ENCODE data around the gene STAT4. TPM values are rescaled to one million over a fixed set of nuclear protein-coding genes. Genes with fewer than 3 reads are reported as not detected.

STAT4 gene
- 10 to 100 TPM; 70.8 to 72.2 TPM for total RNA-seq

DNA sequence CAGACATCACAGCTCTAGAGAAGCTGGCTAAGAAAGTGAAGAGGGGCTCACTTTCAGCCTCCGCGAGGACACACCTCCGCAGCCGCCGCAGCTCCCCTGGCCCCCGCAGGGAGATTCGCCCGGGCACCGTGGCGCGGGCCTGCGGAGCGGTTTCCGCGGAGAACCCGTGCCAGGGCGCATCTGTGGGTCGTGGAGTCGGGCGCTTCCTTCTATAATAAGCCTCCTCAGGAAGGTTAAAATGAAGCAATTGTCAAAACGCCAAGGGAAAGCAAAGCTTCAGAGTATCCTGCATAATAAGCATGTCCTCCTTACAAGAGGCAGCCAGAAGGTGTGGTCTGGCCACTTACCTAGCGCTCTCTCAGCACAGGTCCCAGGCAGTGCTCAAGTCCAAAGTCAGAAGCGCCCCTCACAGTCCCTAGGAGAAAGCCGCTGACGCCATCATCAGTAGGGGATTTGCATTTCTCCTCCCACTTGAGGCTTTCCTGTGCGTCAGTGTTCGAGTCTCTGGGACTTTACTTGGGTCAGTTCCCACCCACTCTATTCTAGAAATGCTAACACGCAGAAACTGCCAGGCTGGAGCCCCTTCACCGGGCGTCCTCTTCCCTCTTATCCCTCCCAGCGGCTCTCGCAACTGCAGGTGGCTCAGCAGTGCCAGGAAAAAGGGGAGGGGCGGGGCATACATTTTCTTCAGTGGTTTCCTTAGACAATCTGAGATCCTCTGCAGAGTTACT is at the start of gene STAT4:
Gene STAT4, minus strand, starts transcription at position 395 of the 731 bp plus-strand sequence. CDS start 2,791 bp downstream, outside the sequence.
- CTCF ChIA-PET, result interaction anchor here (0.8 to 9.1 kb wide), 9 partner anchors 13 to 121 kb away, joined by 3 to 129 read pairs (median 4); no protein-coding TSS in a partner anchor

DNA sequence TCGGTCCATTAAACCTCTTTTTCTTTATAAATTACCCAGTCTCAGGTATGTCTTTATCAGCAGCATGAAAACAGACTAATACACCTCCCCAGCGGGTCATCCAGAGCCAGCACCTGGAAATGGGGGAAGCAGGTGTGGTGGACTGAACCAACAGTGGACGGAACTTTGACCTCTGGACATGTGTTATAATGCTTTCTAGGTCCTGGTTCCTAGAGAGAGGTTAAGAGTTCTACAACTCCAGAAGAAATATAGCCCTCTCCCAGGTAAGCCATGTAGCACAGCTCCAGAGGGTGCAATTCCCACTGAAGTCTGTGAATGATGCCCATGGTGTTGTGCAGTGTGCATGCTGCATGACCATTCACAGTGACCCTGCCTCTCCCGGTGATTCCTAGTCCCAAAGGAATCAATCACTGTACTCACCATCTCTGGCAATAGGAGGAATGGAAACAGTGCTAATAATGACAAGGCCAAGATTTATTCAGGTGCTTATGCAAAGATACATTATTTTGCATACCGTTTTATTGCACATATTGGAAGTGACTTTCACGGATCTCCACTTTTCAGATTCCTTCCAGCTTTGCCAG is 49.2 kb upstream of the STAT4 start:
- Mint-ChIP-seq H3K9me3 (peaks cover 8% of the 10 kb centered on the region), H3K4me1 (ENCODE audit: low read depth) (peaks cover 57% of the 10 kb centered on the region), H3K36me3 (ENCODE audit: low read depth) (peaks cover 24% of the 10 kb centered on the region), H3K27me3 (no peaks in the 10 kb centered on the region), H3K27ac (no peak overlapping the region), H3K4me3 (no peak overlapping the region)
- ChIA-PET CTCF (interaction anchor here (1.8 to 2.9 kb wide), 3 partner anchors 14 to 35 kb away, joined by 4 to 16 read pairs (median 6); no protein-coding TSS in a partner anchor), POLR2A (interaction anchor here (0.6 kb wide), 1 partner anchor 61 kb away, joined by 3 read pairs; no protein-coding TSS in a partner anchor)
- intact Hi-C loops (cut with micrococcal nuclease), result loop anchor here (5.0 kb wide), 1 partner anchor 33 kb away; no protein-coding TSS in a partner anchor
- ATAC-seq (no peak), DNase-seq (no peak)
- TF ChIP-seq, protein P1, sequence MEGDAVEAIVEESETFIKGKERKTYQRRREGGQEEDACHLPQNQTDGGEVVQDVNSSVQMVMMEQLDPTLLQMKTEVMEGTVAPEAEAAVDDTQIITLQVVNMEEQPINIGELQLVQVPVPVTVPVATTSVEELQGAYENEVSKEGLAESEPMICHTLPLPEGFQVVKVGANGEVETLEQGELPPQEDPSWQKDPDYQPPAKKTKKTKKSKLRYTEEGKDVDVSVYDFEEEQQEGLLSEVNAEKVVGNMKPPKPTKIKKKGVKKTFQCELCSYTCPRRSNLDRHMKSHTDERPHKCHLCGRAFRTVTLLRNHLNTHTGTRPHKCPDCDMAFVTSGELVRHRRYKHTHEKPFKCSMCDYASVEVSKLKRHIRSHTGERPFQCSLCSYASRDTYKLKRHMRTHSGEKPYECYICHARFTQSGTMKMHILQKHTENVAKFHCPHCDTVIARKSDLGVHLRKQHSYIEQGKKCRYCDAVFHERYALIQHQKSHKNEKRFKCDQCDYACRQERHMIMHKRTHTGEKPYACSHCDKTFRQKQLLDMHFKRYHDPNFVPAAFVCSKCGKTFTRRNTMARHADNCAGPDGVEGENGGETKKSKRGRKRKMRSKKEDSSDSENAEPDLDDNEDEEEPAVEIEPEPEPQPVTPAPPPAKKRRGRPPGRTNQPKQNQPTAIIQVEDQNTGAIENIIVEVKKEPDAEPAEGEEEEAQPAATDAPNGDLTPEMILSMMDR (IDR thresholded peaks at IDR 0.05), result no peak

More for the DNA sequence above, at the start of gene STAT4:
- POLR2A ChIA-PET, result interaction anchor here (0.6 to 6.1 kb wide), 28 partner anchors 23 to 528 kb away, joined by 3 to 67 read pairs (median 6); partner anchors contain the start of genes GLS, NABP1 and STAT1
- Mint-ChIP-seq H3K4me3 (peak within 1 kb of the TSS; percentile 86), H3K4me1 (ENCODE audit: low read depth) (peaks cover 68% of the 10 kb centered on the region), H3K36me3 (ENCODE audit: low read depth) (peaks cover 34% of the 10 kb centered on the region), H3K27me3 (no peaks in the 10 kb centered on the region), H3K9me3 (no peaks in the 10 kb centered on the region), H3K27ac (peak within 1 kb of the TSS; percentile 87)
- DNase-seq (peak; percentile 96), ATAC-seq (peak; percentile 86)
- intact Hi-C loops (cut with micrococcal nuclease), result loop anchor here (5.0 kb wide), 1 partner anchor 268 kb away; the partner anchor contains the start of gene GLS
- TF ChIP-seq, protein P1 (IDR thresholded peaks at IDR 0.05), result no peak

GRCh38 chr2:191198271-191198670 is 47.5 kb upstream of the STAT4 start:
- CTCF ChIA-PET, result interaction anchor here (0.8 to 2.9 kb wide), 5 partner anchors 8 to 36 kb away, joined by 3 to 16 read pairs (median 3); no protein-coding TSS in a partner anchor
- POLR2A ChIA-PET, result interaction anchor here (1.3 to 1.5 kb wide), 2 partner anchors 9 to 48 kb away, joined by 3 to 4 read pairs; partner anchors contain the start of gene STAT4
- H3K9me3 Mint-ChIP-seq, result peaks cover 8% of the 10 kb centered on the region
- no peak overlapping the region for H3K27ac Mint-ChIP-seq
- no peaks in the 10 kb centered on the region for H3K27me3 Mint-ChIP-seq
- no peak for DNase-seq
- peaks cover 60% of the 10 kb centered on the region for H3K4me1 Mint-ChIP-seq (ENCODE audit: low read depth)
- TF ChIP-seq, protein P1 (IDR thresholded peaks at IDR 0.05), result no peak
- no peak overlapping the region for H3K4me3 Mint-ChIP-seq
- intact Hi-C loops (cut with micrococcal nuclease), result no loop called here
- peaks cover 22% of the 10 kb centered on the region for H3K36me3 Mint-ChIP-seq (ENCODE audit: low read depth)
- ATAC-seq, result no peak

DNA sequence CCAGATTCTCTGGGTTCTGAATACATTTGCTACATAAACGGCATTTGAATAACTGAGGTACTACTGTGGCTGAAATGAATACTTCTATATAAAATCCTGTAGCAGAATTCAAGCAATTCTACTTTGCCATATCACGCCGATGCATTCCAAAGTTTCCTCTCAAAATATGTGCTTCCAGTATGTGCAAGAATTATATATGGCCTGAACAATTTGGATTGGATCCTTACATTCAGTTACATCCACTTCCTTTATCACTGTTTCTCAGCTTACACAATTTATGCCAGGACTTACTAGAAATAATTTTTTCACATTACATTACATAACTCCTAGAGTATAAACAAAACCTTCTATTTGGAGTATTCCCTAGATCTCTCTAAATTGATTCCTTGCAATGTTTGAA is 46.3 kb upstream of the STAT4 start:
- Mint-ChIP-seq H3K36me3 (ENCODE audit: low read depth) (peaks cover 23% of the 10 kb centered on the region), H3K4me3 (no peak overlapping the region), H3K27me3 (no peaks in the 10 kb centered on the region), H3K27ac (no peak overlapping the region), H3K4me1 (ENCODE audit: low read depth) (peaks cover 59% of the 10 kb centered on the region), H3K9me3 (peaks cover 8% of the 10 kb centered on the region)
- intact Hi-C loops (cut with micrococcal nuclease), result no loop called here
- DNase-seq (no peak), ATAC-seq (no peak)
- CTCF ChIA-PET, result interaction anchor here (0.8 to 5.4 kb wide), 5 partner anchors 9 to 42 kb away, joined by 3 to 33 read pairs (median 5); no protein-coding TSS in a partner anchor
- TF ChIP-seq, protein P1 (IDR thresholded peaks at IDR 0.05), result no peak
- POLR2A ChIA-PET, result no interaction called here

All from activated CD8-positive, alpha-beta T cell treated with anti-CD3 and anti-CD28 coated beads for 36 hours (primary cell).